OCI-LY3 (cell line): ENCODE results near the gene PDCD7.

Experiments
- H2AFZ ChIP-seq: fragments of 200-600, 300-600 bp; shearing (Covaris generic); 2 replicates; pipeline ENCODE4 v1.6.0; 2014; ENCODE audit warnings: antibody characterized with exemption, low read depth, low read length
- H3K27ac ChIP-seq: fragments of 200-600, 300-600 bp; sonication (generic); 2 replicates; pipeline ENCODE4 v1.5.1; 2014; ENCODE audit warnings: mild to moderate bottlenecking, low read length, moderate library complexity, mixed read lengths
- H3K27me3 ChIP-seq: fragments of 200-600, 300-600 bp; sonication (generic); 2 replicates; pipeline ENCODE4 v1.6.1; 2014; ENCODE audit warnings: low read depth, low read length, mixed read lengths
- H3K36me3 ChIP-seq: fragments of 200-600, 300-600 bp; sonication (generic); replicated peaks from 2 replicates; pipeline ENCODE3; 2014; ENCODE audit warnings: low read depth, low read length, mixed read lengths
- H3K4me1 ChIP-seq: fragments of 300-600, 200-600 bp; sonication (generic); 2 replicates; pipeline ENCODE4 v1.6.1; 2014; ENCODE audit warnings: low read length, mixed read lengths
- H3K4me2 ChIP-seq: fragments of 200-600, 300-600 bp; sonication (generic); 2 replicates; pipeline ENCODE4 v1.6.1; 2014; ENCODE audit warnings: low read length, mixed read lengths
- H3K4me3 ChIP-seq: fragments of 300-600, 200-600 bp; sonication (generic); 2 replicates; pipeline ENCODE4 v1.5.1; 2014; ENCODE audit warnings: antibody characterized with exemption, mild to moderate bottlenecking, low read length, moderate library complexity
- H3K79me2 ChIP-seq: fragments of 300-600, 200-600 bp; shearing (Covaris generic); 2 replicates; pipeline ENCODE4 v1.6.1; 2014; ENCODE audit warnings: mild to moderate bottlenecking, low read length, mixed read lengths
- H3K9ac ChIP-seq: fragments of 300-600, 200-600 bp; shearing (Covaris generic); 2 replicates; pipeline ENCODE4 v1.6.0; 2014; ENCODE audit warnings: mild to moderate bottlenecking, low read length, moderate library complexity
- H3K9me3 ChIP-seq: fragments of 200-600, 300-600 bp; shearing (Covaris generic); 2 replicates; pipeline ENCODE4 v1.6.1; 2014; ENCODE audit warnings: low read length, mixed read lengths; ENCODE audit not compliant: insufficient read depth
- H4K20me1 ChIP-seq: fragments of 200-600, 300-600 bp; sonication (generic); 2 replicates; pipeline ENCODE4 v1.6.1; 2016; ENCODE audit warnings: low read length, mixed read lengths; ENCODE audit not compliant: insufficient read depth
- CTCF ChIP-seq: fragments of 200-600, 300-600 bp; sonication (generic); IDR thresholded peaks from 2 replicates; pipeline ENCODE4 v1.5.1; 2014; ENCODE audit warnings: antibody characterized with exemption, low read length, low read depth
- EZH2phosphoT487 ChIP-seq: fragments of 200-600 bp; shearing (Covaris generic); IDR thresholded peaks from 2 replicates; pipeline ENCODE4 v1.6.1; 2018; ENCODE audit warnings: antibody characterized with exemption, mixed run types, low read depth

The PDCD7 gene

GRCh38 chr15:65177901-65178300, 44.3 kb upstream of the PDCD7 start:
- no peak for TF ChIP-seq EZH2phosphoT487
- TF ChIP-seq CTCF: no peak
- Histone ChIP-seq H4K20me1 (peaks cover 45% of the 10 kb centered on the region), H3K79me2 (peaks cover 53% of the 10 kb centered on the region), H3K9ac (no peak overlapping the region), H3K4me3 (no peak overlapping the region), H3K27ac (no peak overlapping the region), H3K9me3 (no peaks in the 10 kb centered on the region), H2AFZ (no peak overlapping the region), H3K4me2 (no peak overlapping the region), H3K36me3 (peaks cover 53% of the 10 kb centered on the region), H3K4me1 (peaks cover 8% of the 10 kb centered on the region), H3K27me3 (no peaks in the 10 kb centered on the region)

- H3K27ac ChIP-seq: no peak overlapping the region
- H3K4me2 ChIP-seq: no peak overlapping the region
- H3K4me1 ChIP-seq: peaks cover 12% of the 10 kb centered on the region
- H3K36me3 ChIP-seq: peaks cover 67% of the 10 kb centered on the region
- no peak overlapping the region for H3K9ac ChIP-seq
- H3K9me3 ChIP-seq: no peaks in the 10 kb centered on the region
- no peak for TF ChIP-seq CTCF
- TF ChIP-seq EZH2phosphoT487: no peak
- H4K20me1 ChIP-seq: peaks cover 43% of the 10 kb centered on the region
- H3K79me2 ChIP-seq: peaks cover 47% of the 10 kb centered on the region
- no peaks in the 10 kb centered on the region for H3K27me3 ChIP-seq
- H2AFZ ChIP-seq: no peak overlapping the region
- no peak overlapping the region for H3K4me3 ChIP-seq
These were observed 42.4 kb upstream of the PDCD7 start for GRCh38 chr15:65176056-65176455.

GRCh38 chr15:65175511-65175910, 41.9 kb upstream of the PDCD7 start:
- Histone ChIP-seq H3K4me1 (peaks cover 15% of the 10 kb centered on the region), H3K27ac (no peak overlapping the region), H3K27me3 (no peaks in the 10 kb centered on the region), H3K4me3 (no peak overlapping the region), H3K4me2 (no peak overlapping the region), H3K36me3 (peaks cover 69% of the 10 kb centered on the region), H3K9me3 (no peaks in the 10 kb centered on the region), H3K9ac (no peak overlapping the region), H2AFZ (no peak overlapping the region), H4K20me1 (peaks cover 42% of the 10 kb centered on the region), H3K79me2 (peaks cover 41% of the 10 kb centered on the region)
- TF ChIP-seq EZH2phosphoT487 (no peak), CTCF (no peak)

- Histone ChIP-seq H3K79me2 (peaks cover 32% of the 10 kb centered on the region), H3K9ac (no peak overlapping the region), H3K9me3 (no peaks in the 10 kb centered on the region), H4K20me1 (peaks cover 32% of the 10 kb centered on the region), H2AFZ (no peak overlapping the region), H3K36me3 (peaks cover 61% of the 10 kb centered on the region), H3K27ac (no peak overlapping the region), H3K4me2 (no peak overlapping the region), H3K4me3 (no peak overlapping the region), H3K4me1 (peaks cover 15% of the 10 kb centered on the region), H3K27me3 (no peaks in the 10 kb centered on the region)
- TF ChIP-seq EZH2phosphoT487 (no peak), CTCF (no peak)
These were observed 40.9 kb upstream of the PDCD7 start for GRCh38 chr15:65174509-65174908.
